PC-3 (cell line): ENCODE measurements around the gene CYLD.

Experiments used
- EZH2 ChIP-seq: fragments of 300-600 bp; sonication (generic); IDR thresholded peaks from one replicate; pipeline ENCODE4 v1.6.1; 2017; ENCODE audit warnings: antibody characterized with exemption, mild to moderate bottlenecking, low read length; ENCODE audit not compliant: unreplicated experiment
- TF ChIP-seq, protein P1 (sequence below): fragments of 300-600 bp; sonication (generic); conservative IDR thresholded peaks from 2 replicates; pipeline ENCODE4 v1.5.1; 2017; ENCODE audit warnings: antibody characterized with exemption, low read depth, mild to moderate bottlenecking, low read length

DNA sequence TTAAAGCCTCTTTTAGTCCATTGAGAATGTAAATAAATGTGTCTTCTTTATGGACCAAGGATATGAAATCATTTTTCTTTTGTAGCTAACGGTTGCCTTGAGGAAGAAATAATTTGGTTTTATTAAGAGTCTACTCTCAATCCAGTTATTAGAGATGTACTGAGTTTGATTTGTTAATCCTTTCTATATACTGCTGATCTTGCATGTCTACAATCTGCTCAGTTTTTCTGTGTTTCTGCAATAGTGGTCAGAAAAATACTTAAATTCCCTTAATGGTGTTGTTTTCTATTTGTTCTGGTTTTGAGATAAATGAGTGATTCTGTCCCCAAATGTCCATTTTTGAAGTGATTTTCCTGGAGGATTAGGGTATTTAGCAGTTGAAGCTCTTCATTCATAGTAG is 54.9 kb downstream of the CYLD start:
- TF ChIP-seq, protein P1, sequence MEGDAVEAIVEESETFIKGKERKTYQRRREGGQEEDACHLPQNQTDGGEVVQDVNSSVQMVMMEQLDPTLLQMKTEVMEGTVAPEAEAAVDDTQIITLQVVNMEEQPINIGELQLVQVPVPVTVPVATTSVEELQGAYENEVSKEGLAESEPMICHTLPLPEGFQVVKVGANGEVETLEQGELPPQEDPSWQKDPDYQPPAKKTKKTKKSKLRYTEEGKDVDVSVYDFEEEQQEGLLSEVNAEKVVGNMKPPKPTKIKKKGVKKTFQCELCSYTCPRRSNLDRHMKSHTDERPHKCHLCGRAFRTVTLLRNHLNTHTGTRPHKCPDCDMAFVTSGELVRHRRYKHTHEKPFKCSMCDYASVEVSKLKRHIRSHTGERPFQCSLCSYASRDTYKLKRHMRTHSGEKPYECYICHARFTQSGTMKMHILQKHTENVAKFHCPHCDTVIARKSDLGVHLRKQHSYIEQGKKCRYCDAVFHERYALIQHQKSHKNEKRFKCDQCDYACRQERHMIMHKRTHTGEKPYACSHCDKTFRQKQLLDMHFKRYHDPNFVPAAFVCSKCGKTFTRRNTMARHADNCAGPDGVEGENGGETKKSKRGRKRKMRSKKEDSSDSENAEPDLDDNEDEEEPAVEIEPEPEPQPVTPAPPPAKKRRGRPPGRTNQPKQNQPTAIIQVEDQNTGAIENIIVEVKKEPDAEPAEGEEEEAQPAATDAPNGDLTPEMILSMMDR = no peak
- TF ChIP-seq EZH2 = no peak
